ENCODE measurements around the gene SCFD2.

DNA sequence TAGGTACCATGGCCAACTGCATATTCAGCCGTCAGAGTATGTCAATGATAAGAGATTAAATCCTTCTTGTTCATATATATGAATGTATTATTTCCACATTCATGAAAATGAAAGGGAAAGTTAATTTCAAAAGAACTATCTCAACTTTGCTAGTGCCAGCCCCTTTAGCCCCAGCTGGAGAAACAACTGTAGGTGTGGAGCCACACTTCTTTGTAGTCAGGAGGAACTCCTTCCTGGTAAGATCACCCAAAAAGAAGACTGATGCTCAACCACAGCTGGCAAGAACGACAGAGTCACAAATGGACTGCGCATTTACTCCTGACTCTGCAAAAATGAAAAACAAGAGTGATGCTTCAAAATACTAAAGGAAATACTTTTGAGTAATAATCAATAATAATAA lies 367.4 kb downstream of the SCFD2 start:
- TF ChIP-seq, protein P1, sequence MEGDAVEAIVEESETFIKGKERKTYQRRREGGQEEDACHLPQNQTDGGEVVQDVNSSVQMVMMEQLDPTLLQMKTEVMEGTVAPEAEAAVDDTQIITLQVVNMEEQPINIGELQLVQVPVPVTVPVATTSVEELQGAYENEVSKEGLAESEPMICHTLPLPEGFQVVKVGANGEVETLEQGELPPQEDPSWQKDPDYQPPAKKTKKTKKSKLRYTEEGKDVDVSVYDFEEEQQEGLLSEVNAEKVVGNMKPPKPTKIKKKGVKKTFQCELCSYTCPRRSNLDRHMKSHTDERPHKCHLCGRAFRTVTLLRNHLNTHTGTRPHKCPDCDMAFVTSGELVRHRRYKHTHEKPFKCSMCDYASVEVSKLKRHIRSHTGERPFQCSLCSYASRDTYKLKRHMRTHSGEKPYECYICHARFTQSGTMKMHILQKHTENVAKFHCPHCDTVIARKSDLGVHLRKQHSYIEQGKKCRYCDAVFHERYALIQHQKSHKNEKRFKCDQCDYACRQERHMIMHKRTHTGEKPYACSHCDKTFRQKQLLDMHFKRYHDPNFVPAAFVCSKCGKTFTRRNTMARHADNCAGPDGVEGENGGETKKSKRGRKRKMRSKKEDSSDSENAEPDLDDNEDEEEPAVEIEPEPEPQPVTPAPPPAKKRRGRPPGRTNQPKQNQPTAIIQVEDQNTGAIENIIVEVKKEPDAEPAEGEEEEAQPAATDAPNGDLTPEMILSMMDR (conservative IDR thresholded peaks at IDR 0.05; ENCODE audit: low read depth, low read length), result no peak
- no peak for TF ChIP-seq EZH2 (IDR thresholded peaks at IDR 0.05; ENCODE audit: borderline replicate concordance, low read depth, low read length, poor library complexity, severe bottlenecking)

All from A673 (cell line).